Occipital lobe (tissue), 2 donors: Measurements from ENCODE around the gene DOCK9. TPM values are rescaled to one million over a fixed set of nuclear protein-coding genes. Genes with fewer than 3 reads are reported as not detected.

Source experiments
- DNase-seq: peaks from one replicate; lab custom pipeline; 2025; lab: John Stamatoyannopoulos, UW
- total RNA-seq: library from RNA; depleted of rRNA; stranded (reverse); fragments of >200 nt; gene quantifications from one replicate; pipeline ENCODE4 v1.2.3, GENCODE V29; 2014

Gene DOCK9
- total RNA-seq, 1 donor from 2014 or later = 200 TPM

DNA sequence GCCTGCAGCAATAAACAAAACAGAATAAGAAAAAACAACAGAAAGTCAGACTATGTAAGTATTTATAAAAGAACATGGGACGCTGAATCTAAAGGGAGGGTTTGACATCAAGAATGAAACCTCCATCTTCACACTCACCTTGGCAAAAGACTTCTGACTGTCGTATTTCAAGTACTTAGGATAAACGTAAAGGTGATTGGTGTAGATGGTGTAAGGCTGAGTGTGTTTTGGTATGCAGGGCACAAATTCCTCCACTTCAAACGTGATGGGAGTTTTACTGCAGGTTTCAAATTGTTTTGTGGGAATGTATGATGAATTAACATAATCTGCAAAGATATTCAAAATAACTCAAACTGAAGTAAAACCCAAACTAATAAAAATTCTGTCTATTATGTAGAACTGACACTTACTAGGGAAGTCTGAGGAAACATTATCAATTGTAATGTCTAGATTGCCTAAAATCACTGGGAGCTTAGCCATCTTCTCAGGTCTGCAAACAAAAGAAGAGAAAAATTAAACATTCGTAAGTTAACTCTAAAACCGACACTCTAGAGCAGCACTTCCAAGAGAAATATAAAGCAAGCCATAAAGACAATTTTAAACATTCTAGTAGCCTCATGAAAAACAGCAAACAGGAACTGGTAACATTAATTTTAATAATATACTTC is 89.5 kb downstream of the DOCK9 start:
- no peak for DNase-seq

DNA sequence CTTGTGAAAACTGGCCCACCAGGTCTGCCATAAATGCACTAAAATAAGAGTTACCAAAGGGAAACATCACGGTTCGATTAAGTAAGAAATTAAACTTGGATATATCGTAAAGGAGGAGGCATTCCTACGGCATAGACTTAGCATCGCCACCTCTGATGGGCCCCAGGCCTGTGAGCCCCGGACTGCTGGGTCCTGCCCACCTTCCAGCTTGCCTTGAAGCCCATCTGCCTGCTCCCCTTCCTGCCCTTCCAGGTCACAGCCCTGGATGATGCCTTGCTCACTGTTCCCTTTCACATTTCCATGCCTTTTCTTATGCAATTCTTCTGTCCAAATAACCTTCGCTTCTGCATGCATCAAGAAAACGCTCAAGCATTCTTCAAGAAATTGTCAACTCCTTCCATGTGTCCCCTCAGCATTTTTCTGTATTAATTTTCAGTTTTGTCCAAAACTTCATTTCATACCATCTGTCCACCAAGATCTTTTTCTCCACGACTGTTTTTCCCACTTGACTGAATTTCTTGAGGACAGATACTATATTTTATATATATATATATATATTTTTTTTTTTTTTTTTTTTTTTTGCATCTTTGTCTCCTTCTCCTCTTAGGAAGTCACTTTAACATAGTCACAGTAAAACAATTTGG is 91.2 kb downstream of the DOCK9 start:
- no peak for DNase-seq

DNA sequence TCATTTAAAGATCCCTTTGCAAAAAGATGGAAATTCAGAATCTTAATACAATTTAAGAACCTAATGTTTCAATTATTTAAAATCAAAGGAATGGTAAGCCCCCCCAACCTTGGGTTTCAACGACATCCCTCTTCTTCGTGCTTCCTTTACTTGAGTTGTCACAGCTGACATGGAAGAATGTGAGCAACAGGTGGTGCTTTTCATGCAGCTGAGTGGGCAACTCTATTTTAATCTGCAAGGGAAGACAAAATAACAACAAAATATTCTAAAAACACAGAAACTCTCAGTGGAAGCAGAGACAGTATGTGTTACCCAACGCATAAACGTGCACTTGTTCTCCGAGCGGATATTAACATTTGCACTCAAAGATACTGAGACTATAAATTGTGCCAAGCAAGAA is 92.3 kb downstream of the DOCK9 start:
- DNase-seq = no peak

DNA sequence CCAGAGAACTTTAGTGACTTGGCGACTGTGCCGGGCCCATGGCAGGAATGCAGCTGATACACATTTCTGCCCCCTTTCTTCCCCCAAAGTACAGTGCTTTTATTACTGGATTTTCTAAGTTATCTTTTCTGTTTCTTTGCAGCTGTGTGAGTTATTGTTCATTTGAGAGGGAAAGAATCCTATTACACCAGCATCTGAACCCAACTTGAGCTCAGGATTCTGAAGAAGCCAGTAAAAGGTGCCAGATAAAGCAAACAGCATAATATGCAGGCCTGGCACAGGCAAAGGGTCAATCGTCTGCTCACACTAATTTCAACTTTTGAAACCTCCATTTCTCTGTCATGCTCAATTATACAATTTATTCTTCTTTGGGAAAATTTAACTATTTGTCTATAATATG is 93.9 kb downstream of the DOCK9 start:
- no peak for DNase-seq

DNA sequence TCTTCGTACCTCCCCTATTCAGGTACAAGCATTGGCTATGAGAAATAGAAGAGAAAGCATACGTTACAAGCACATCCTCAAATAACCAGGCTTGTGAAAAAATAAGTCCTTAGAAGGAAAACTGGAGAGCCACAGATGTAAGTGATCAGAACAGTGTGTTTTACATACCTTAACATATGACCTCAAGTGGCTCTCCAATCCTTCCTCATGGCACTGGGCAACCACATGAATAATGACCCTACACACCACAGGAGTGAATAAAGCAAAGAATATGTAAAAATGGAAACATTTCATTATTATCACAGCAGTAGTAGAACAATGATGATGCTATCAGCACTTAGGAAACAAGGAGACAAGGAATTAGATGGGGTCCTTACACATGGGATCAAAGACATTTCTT is 96.5 kb downstream of the DOCK9 start:
- no peak for DNase-seq

DNA sequence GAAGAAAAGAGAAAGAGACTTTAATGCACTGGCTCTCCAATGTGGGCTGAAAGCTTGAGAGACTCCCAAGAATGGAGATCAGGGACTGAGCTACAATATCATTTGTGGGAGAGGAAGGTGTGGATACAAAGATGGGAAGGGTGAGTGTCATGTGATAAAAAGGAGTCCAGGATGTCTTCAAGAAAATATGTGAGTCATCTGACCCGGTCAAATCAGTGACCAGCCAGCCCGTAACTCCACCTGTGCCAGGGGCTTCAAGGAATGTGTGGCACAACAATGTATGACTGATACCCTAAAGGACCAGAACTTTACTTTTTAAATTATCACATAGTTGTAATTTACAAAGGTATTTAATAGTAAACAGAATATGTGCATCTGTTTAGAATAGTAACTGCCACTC is 97.2 kb downstream of the DOCK9 start:
- DNase-seq = no peak

DNA sequence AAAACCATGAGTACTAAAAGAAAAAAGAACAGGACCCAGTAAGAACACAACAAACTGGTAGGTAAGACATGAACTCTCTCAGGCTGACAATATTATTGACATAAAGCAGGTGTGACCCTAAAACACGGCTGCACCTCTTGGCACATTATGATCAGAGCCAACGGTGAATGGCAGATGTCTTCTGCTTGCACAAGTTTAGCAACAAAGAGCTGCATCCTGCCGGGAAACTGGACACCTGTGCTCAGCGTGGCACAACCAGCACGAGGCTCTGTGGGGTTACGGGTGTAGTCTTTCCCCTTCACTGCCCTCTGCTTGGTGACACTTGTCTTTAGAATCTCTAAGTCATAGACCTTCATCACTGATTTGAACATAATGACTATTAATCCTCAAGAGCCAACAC is 97.9 kb downstream of the DOCK9 start:
- DNase-seq = no peak

DNA sequence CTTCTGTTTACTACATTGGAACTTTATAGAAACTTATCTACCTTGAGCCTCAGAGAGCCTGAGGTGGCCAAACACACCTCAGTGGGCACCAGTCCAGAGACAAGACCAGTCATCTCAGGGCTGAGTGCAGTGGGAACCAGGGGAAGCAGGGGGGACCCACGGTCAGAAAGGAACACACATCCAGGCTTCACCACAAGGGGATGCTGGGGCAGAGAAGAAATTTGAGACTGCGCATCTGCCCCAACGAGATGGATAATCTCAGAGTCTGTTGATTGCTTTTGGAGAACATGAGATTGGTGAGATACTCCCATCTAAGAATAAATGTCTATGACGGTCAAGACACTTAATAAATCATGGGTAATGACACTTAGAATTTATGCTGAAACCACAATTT is 98.7 kb downstream of the DOCK9 start:
- DNase-seq = no peak

DNA sequence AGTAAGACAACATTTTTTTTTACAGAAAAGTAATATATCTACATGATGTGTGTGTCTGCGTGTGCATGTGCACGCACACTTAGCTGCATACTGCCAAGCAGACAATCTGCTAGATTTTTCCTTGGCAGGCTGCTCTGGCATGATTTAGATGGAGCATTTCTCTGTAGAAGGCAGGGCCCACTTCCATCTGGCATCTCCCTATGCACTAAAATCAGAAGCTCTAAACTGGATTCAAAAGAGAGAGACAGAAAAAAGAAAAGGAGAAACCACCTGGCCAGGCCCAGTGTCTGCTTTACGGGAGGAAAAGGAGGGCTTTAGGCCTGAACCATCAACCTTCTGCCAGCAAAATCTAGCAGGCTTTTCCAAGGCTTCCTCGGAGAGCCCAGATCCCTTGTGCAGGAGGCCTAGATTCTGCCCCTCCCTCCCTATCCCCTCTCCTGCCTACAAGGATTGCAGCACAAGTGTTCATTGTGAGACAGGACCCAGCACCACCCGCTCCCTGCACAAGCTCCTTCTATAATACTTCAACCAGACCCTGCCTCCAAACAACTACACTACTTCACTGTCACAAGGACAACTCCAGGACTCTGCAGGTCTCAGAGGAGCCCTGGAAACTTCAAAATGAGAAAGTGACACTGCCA is 99.3 kb downstream of the DOCK9 start:
- peak; percentile 52 for DNase-seq

DNA sequence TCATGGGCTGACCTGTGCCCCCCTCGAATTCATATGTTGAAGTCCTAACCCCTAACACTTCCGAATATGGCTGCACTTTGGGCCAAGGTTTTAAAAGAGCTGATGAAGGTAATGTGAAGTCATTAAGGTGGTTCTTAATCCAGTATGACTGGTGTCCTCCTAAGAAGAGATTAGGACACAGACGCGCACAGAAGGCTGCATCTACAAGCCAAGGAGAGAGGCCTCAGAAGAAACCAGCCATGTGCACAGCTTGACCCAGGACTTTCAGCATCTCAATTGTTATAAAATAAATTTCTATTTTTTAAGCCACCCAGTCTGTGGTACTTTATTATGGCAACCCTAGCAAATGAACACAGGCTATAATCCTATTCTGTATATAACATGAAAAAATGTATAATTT is 99.9 kb downstream of the DOCK9 start:
- no peak for DNase-seq

DNA sequence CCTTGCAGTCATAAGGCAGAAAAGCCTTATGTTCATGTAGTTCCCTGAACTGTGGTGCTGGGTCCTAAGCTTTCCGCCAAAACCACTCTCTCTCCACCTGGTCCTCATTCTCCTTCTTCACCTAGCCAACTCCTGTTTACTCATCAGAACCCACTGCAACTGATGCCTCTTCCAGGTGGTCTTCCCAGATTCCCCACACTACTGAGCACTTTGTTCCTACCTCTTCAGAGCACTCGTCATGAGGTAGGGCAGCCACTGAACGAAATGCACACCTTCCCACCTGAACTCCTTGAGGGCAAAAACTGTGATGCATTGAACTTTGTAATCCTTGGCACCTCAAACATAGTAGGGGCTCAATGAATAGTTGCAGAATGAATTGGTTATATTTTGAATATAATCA is 100.4 kb downstream of the DOCK9 start:
- DNase-seq = no peak

DNA sequence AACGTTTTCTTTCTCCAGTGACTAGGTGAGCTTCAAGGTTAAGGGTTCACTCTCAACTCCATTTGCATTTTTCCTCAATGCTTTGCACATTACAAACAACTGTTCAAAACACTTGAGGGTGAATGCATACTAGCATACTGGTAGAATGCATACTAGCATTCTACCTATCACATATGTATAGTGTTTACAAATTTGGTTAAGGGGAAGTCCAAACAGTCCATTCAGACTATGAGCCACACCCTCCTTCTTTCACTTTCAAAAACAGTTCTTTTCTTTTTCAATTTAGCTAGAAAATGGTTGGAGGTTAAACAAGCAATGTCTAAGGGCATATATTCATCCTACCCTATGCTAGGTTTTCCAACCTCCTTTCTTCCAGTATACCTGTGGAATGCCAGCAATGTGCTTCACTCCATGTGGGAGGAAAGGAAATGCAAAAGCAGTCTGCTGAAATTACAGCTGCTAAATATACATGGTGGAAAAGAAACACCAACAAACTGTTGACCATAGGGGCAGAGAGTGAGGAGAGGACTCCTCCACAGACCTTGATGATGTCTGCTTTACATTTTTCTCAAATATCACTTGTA is 102.6 kb downstream of the DOCK9 start:
- DNase-seq = no peak

DNA sequence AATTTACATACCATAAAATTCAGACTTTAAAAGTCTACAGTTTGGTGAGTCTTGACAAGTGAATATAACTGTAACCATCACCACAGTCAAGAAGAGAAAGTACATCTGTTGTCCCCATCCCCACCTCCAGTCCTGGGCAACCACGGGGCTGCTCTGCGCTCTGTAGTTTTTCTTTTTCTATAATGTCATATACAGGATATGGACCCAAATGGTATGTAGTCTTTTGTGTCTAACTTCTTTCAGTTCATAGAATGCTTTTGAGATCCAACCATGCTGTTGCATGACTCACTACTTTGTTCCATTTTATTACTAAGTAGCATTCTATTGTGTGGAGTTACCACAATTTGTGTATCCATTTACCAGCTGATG is 103.9 kb downstream of the DOCK9 start:
- DNase-seq = no peak

DNA sequence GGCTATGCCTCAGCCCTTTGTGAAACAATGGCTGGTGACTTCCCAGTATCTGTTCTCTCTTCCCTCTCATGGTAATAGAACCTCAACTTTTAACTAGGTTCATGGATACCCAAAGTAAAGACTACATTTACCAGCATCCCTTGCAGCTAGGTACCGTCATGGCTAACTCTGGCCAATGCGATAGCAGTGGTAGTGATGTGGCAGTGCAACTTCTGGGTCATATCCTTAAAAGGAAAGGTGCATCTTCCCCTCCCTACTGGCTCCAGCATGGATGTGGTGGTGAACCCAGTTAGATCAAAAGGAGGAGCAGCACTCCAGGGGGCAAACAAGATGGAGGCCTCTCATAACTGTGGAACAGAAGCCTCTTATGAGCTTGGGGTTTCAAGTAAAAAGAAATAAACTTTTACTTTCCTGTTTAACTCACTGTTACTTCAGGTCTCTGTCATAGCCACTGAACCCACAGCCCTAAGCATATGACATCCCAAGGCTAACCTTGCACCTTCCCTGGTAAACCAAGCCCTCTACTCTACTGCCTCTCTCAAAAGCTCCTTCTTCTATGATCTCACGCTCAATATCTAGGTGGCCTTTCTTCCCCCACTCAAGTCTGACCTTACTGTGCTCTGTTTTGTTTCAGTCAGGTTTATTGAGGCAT is 104.4 kb downstream of the DOCK9 start:
- no peak for DNase-seq

DNA sequence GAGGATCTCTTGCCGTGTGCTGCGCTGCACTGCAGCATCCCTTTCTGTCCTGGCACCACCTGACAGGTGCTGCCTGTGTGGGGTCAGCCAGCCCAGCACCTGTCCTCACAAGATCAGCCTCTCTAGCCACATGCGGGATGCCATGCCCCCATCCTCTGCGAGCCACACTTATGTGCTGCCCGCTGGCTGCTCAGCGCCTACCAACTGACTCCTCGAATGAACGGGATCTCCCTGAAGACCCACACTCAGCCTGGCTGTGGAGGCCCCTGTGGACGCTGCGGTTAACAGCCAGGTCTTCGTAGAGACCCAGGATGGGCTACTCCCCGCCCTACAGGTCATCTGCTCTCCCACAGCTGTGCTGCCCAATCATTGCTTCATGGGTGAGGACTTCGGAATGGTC is 106.1 kb downstream of the DOCK9 start:
- DNase-seq = no peak

DNA sequence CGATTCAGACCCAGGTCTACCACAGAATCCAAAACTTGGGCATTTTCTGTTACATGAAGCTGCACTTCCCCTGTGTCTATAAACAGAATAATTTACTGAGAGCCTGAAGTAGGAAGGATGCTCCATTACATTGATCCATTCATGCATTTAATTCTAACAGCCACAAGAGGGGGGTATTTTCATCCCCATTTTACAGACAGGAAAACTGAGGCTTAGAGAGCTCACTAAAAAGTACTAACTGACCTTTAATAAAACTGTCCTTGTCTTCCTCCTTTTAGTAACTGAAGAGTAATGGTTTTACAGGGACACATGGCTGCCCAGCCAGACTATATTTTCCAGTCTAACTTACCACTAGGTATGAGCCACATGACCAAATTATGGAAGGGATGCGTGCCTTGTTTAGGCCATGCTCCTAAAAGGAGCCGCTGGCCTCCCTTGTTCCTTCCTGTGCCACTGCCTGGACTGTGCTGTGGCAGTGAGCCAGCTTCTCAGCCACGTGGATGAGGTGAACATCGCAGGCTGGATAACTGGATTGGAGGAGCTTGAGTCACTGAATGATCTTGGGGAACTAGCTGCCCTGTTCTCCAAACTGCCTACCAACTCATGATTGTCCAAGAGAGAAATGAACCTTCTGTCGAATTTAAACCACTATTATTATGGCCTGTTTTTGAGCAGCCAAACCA is 108.3 kb downstream of the DOCK9 start:
- no peak for DNase-seq

DNA sequence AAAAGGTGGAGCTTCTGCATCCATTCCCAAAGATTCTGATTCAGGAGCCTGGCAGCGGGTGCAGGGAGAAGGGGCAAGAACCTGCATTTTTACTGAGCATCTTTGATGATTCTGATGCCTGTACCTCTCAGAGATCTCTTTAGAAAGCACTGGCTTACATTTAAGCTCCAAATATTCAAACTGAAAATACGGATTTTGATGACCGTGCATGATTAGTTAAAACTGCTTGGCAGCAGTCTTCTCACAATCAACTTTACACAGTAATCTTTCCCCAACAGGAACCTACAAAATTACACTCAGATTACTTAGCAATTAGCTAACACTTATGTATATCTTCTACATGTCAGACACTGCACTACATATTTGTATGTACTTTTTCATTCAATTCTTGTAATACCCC is 108.9 kb downstream of the DOCK9 start:
- no peak for DNase-seq

DNA sequence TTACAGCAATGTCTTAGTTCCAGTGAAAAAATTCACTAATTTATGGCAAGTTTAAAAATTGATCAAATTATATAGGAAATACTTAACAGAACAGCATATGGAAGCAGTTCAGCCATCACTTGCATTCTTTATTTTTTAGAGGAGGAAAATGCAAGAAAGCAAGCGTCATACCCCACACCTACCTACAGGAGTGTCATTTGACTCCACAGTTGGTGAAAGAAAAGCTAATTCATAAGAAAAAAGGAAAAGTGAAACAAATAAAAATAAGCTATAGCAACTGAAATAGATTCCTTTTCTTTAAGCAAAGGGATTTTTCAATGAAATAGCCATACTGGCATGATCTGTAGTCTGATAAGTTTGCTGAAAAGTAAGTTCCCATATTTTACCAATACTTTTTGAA is 111.0 kb downstream of the DOCK9 start:
- no peak for DNase-seq

DNA sequence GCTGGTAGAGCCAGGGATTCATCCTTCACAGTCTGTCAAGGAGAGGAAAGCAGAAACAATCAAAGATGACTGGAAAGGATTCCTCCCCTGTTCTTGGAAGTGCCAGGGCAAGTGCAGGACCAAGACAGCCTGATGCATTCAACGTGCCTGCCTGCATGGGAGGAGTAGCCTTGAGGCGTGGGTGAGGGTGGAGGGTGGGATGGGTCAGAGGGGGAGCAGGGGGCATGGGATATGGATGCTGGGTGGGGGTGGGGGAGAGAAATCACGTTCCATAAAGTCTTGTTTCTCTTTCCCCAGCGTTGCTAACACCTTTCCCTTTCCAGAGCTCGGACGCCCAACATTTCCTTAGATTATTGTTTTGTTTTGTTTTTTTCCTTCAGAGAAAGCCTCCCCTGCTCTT is 117.4 kb downstream of the DOCK9 start:
- DNase-seq = no peak

DNA sequence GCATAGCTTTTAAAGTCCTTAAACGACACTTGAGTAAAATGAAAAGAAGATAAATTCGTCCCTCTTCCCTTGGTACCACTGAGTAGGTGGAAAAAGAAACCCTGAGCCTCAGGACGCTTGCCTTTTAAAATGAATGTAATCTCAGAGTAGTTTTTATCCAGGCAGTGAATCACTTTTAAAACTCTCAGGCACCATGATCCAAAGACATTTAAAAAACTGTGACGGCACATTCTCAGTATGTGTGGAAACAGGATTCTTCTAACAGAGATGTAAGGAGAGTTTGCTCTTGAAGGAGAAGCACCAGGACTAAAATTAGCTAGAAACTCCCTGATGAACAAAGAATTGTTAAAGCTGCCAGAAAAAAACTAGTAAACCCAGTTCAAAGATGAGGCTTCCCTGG is 119.7 kb downstream of the DOCK9 start:
- DNase-seq = no peak

DNA sequence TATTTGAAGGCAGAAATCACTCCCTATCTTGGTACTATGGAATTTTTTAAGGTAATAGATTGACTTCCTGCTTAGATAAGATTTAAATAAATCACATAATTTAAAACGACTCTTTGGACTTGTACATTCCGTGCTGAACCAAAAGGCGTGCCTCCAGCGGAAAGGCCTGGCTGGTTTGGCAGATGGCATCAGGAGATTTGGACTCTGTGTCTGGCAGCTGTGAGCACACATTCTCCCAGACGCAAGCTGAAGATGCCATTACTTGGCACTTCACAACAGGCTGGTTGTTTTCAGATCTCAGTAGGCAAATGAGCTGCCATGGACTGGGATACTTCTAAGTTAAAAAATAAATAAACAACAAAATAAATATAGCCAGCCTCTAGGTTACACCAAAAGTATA is 120.9 kb downstream of the DOCK9 start:
- DNase-seq = peak; percentile 33

DNA sequence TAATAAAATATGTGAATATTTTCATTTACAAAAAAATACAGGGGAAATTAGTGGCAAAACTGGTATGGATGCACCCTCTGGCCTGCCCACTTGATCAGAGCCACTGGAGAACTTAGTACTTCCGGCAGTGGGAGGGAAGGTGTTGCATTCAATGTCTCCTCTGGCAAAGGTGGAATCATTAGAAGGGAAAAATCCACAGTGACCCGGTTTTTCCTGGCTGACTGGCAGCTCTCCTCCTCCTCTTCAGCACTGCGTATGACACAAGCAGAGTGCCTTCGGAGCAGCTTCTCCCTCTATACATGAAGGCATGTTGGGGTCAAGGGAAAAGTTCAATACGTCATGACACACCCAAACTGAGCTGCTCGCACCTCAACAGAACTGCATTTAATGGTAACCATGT is 123.4 kb downstream of the DOCK9 start:
- DNase-seq = no peak
